Measurements from ENCODE around the gene TMEM256.
A peak's percentile ranks its signal among the peaks of the same experiment; 100 is the strongest.

The TMEM256 gene

DNA sequence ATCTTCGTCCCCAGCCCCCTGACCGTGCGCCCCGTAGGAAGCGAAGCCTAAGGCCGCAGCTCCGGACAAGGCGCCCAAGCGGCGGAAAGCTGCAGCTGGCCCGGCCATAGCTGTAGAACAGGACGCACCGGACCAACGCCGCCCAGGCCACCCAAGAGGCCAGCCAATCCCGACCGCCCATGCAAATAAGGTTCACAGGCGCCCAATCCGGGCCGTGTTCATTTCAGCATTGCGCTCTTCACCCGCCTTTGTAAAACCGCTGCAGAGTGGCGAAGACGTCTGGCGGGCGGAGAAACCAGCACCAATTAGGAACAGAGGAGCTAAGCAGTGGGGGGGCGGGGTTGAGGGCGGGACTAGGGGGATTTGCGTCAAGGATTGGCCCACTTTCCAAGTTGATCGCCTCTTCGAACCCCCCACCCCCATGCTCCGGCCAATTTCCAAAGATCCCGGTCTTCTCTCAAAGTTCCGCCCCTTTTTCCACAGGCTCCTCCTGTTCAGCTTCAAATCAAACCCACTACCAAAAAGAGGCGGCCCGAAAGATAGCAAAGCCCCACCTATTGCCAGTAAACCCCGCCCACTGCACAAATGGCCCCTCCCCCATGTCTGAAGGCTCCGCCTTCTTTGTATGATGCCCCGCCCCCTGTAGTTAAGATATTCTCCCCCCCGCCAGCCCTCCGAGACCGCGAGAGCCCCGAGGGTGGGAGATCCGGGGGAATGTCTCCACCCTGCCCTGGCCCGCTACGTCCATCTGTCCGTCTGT, at the start of gene TMEM256:
Gene TMEM256 (minus strand): TSS at position 121 of the 760 bp plus-strand sequence. CDS start 13 bp downstream, at position 108.
- H3K27me3 Mint-ChIP-seq (ENCODE audit: low read depth) = peaks cover 23% of the 10 kb centered on the region
- no peaks in the 10 kb centered on the region for H3K9me3 Mint-ChIP-seq
- peak within 1 kb of the TSS; percentile 86 for H3K4me3 Mint-ChIP-seq
- H3K36me3 Mint-ChIP-seq (ENCODE audit: low read depth) = peaks cover 4% of the 10 kb centered on the region
- H3K4me1 Mint-ChIP-seq (ENCODE audit: low read depth) = peaks cover 14% of the 10 kb centered on the region
- H3K27ac Mint-ChIP-seq = peak within 1 kb of the TSS; percentile 90

DNA sequence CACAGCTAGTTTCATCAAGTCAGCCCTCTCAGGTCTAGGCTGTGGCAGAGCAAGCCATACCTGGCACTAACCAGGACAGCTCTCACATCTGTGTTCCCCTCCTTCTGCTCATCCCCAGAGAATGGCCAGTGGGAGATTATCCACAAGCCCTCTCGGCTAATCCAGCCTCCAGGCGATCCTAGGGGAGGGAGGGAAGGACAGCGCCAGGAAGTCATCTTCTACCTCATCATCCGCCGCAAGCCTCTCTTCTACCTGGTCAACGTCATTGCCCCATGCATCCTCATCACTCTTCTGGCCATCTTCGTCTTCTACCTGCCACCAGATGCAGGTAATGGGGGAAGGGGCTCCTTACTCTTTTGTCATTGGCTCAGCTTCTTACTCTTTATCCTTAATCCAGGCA, 44.6 kb upstream of the TMEM256 start:
- no peak overlapping the region for H3K4me3 Mint-ChIP-seq
- peaks cover 25% of the 10 kb centered on the region for H3K4me1 Mint-ChIP-seq (ENCODE audit: low read depth)
- H3K36me3 Mint-ChIP-seq (ENCODE audit: low read depth) = peaks cover 29% of the 10 kb centered on the region
- H3K9me3 Mint-ChIP-seq = no peaks in the 10 kb centered on the region
- H3K27ac Mint-ChIP-seq = no peak overlapping the region
- H3K27me3 Mint-ChIP-seq (ENCODE audit: low read depth) = peaks cover 29% of the 10 kb centered on the region

DNA sequence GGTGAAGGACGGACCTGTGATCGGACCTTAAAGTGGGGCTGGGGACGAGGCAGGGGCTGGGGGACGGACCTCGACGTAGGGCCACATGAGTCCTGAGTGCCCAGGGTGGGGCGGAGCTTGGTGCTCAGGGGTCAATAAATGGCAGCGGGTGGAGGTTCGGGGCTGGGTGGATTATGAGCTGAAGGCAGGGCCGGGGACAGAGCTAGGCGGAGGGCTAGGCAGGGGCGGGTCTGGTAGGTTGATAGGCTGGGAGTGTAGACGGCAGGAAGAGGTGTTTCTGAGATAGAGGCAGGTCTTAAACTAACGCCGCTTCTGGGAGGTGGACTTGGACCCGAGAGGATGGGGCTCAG, 41.7 kb upstream of the TMEM256 start:
- no peaks in the 10 kb centered on the region for H3K9me3 Mint-ChIP-seq
- H3K4me3 Mint-ChIP-seq = peak overlapping the region; percentile 80
- H3K36me3 Mint-ChIP-seq (ENCODE audit: low read depth) = peaks cover 30% of the 10 kb centered on the region
- H3K4me1 Mint-ChIP-seq (ENCODE audit: low read depth) = peaks cover 28% of the 10 kb centered on the region
- H3K27me3 Mint-ChIP-seq (ENCODE audit: low read depth) = peaks cover 33% of the 10 kb centered on the region
- H3K27ac Mint-ChIP-seq = peak overlapping the region; percentile 14

DNA sequence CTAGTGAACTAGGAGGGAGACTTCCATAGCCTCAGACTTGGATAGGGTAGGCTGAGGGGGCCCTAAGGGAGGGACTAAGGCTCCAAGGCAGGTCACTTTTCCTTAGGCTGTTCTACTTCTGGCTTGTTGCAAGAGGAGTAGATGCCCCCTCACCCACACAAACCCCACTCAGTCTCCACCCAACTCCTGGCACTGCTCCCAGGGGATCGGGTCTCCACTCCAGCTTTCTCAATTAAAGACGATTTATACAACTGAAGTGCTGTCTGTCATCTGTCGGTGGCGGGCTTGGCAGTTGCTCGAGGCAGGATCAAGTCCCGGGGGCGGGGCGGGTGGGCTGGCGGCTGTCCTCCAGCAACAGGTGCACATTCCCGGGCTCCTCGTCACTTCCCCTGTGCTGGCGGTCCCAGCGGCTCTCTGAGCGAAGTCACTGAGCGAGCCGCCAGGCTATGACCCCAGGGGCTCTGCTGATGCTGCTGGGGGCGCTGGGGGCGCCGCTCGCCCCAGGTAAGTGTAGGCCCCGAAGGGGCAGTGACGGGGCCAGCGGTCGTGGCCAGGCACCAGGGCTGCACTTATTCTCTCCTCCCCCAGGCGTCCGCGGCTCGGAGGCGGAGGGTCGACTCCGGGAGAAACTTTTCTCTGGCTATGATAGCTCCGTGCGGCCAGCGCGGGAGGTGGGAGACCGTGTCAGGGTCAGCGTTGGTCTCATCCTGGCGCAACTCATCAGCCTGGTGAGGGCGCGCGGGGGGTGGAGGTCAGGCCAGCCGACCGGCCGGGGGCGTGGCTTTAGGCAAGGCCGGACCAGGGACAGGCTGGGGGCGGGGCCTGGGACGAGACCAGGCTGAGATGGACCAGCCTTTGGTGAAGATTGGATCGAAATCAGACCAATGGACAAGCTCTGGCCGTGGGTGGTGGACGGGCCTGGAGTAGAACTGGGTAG, 41.1 kb upstream of the TMEM256 start, which contains the start of gene CHRNB1:
Gene CHRNB1 (plus strand): TSS at position 380 of the 937 bp plus-strand sequence. CDS start 67 bp downstream, at position 447.
- Mint-ChIP-seq H3K27me3 (ENCODE audit: low read depth) (peaks cover 33% of the 10 kb centered on the region), H3K9me3 (no peaks in the 10 kb centered on the region)

DNA sequence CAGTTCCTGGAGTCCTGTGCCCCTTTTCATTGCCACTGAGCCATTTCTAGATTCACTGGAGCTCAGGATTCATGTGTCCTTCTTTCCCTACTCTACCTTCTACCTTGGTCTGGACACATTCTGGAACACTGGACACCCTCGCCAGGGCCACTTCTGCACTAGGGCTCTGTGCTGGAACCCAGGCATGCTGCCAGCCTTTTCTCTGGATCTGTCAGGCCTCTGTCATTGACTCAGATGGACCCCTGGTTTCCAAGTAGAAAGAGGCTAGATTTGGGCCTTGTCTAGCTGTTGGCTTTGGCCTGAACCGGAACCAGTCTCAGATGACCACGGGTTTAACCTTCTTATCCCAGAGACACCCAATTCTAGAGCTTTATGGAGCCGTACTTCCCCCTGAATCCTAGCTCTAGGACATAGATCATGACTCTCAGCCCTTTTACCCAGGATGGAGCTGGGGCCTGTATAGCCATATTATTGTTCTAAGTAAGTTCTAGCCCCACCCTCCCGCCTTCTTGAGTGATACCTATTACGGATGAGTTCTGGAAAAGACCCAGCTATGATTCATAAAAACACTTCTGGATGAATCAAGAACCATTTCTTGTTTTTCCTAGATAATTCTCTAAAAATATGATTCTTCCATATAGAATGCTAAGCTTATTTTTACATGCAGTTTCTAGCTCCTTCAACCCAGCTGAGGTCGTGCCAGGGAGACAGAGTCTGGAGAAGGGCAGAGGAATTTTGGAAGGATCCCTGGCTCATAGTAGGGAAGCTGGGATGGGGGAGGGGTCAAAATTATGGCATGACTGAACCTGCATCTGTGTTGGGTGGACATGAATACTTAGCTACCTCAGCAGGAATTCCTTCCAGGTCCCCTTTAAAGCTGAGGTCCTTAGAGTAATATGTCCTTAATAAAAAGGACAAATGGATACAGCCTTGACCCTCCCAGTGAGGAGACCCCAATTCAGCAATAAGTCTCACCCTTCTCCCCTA, 39.9 kb upstream of the TMEM256 start:
- H3K4me1 Mint-ChIP-seq (ENCODE audit: low read depth) = peaks cover 38% of the 10 kb centered on the region
- no peak overlapping the region for H3K27ac Mint-ChIP-seq
- no peak overlapping the region for H3K4me3 Mint-ChIP-seq
- H3K27me3 Mint-ChIP-seq (ENCODE audit: low read depth) = peaks cover 37% of the 10 kb centered on the region
- peaks cover 28% of the 10 kb centered on the region for H3K36me3 Mint-ChIP-seq (ENCODE audit: low read depth)
- no peaks in the 10 kb centered on the region for H3K9me3 Mint-ChIP-seq

More for the DNA sequence above, 41.1 kb upstream of the TMEM256 start, which contains the start of gene CHRNB1:
- peaks cover 33% of the 10 kb centered on the region for H3K4me1 Mint-ChIP-seq (ENCODE audit: low read depth)
- H3K27ac Mint-ChIP-seq = peak within 1 kb of the TSS; percentile 14
- H3K4me3 Mint-ChIP-seq = peak within 1 kb of the TSS; percentile 80
- H3K36me3 Mint-ChIP-seq (ENCODE audit: low read depth) = peaks cover 28% of the 10 kb centered on the region

DNA sequence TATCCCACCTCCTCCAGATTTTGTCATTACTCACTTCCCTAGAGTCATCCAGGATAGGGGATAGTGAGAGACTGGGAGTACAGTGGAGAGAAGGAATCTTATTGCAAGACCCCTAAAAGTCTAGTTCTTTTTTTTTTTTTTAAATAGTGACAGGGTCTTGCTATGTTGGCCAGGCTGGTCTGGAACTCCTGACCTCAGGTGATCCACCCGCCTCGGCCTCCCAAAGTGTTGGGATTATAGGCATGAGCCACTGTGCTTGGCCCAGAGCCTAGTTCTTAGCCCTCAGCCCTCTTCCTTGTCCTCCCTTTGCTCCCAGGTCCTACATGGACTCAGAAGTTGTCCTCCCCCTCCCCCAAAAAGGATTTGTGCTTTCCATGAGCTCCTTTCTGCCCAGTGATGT, 38.2 kb upstream of the TMEM256 start:
- H3K36me3 Mint-ChIP-seq (ENCODE audit: low read depth) = peaks cover 28% of the 10 kb centered on the region
- H3K27ac Mint-ChIP-seq = no peak overlapping the region
- no peaks in the 10 kb centered on the region for H3K9me3 Mint-ChIP-seq
- peaks cover 44% of the 10 kb centered on the region for H3K4me1 Mint-ChIP-seq (ENCODE audit: low read depth)
- H3K27me3 Mint-ChIP-seq (ENCODE audit: low read depth) = peaks cover 32% of the 10 kb centered on the region
- peak overlapping the region; percentile 57 for H3K4me3 Mint-ChIP-seq

DNA sequence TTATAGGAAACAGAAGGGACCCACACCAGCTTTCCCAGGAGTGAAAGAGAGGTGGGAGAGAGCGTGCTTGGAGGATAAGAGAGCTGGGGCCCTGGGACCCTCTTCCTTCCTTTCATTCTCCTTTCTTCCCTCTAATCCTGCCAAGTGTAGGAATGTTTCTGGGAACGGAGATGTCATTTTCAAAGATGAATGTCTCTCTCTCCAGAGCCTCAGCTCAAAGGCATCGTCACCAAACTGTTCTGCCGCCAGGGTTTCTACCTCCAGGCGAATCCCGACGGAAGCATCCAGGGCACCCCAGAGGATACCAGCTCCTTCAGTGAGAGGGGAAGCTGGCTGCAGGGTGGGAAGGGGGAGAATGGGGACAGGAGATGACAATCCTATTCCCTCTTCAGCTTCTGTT, 37.4 kb upstream of the TMEM256 start:
- Mint-ChIP-seq H3K27ac (no peak overlapping the region), H3K27me3 (ENCODE audit: low read depth) (peaks cover 29% of the 10 kb centered on the region), H3K9me3 (no peaks in the 10 kb centered on the region), H3K4me3 (no peak overlapping the region), H3K36me3 (ENCODE audit: low read depth) (peaks cover 26% of the 10 kb centered on the region), H3K4me1 (ENCODE audit: low read depth) (peaks cover 43% of the 10 kb centered on the region)

DNA sequence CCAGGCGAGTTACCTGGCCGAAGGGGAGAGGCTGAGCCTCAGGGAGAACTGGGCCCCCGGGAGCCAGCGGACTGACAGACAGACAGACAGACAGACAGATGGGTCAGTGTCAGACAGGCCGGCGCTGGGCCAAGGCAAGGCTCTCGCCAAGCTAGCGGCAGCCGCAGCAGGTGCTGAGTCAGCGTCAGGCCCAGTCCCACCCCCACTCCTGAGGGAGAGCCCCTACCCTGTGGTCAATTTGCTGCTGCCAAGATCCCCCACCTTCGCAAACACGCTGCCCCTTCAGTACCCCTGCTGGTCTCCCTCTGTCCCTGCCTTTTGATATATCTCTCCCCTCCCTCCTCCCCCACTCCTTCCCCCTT, 36.9 kb upstream of the TMEM256 start:
- Mint-ChIP-seq H3K9me3 (no peaks in the 10 kb centered on the region), H3K27ac (no peak overlapping the region), H3K36me3 (ENCODE audit: low read depth) (peaks cover 24% of the 10 kb centered on the region), H3K4me1 (ENCODE audit: low read depth) (peaks cover 45% of the 10 kb centered on the region), H3K4me3 (peak overlapping the region; percentile 82), H3K27me3 (ENCODE audit: low read depth) (peaks cover 26% of the 10 kb centered on the region)

DNA sequence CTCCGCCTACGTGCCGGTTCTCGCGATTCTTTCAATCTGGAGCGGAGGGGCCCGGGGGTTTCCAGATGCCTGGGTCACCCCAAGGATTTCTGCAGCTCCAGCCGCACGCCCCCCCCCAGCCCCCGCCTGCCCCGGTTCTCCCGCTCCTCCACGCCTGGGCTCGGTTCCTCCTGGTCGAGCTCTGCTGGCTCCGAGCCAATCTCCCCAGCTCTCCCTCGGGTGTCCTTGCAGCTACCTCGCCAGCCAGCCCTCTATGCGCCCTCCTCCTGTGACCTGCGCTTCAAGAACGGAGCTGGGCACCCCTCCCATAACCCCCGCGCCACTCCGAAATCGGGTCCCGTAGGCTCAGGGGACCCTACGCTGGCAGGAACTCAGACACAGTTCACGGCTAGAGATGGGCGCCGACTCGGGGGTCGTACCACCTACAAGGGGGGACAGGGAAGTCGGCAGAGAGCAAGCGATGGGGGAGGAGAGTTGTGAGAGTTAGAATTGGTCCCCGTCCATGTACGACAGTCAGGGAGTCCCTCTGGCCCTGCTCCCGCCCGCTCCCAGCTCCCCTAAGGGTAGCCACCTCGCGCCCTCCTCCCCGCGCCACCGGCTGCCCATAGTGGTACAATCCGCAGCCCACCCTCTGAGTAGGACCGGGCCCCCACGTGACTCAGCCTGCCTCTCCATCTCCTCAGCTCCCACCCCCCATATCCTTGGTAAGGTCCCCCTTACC, 36.4 kb upstream of the TMEM256 start:
- Mint-ChIP-seq H3K4me3 (peak overlapping the region; percentile 82), H3K4me1 (ENCODE audit: low read depth) (peaks cover 42% of the 10 kb centered on the region), H3K27ac (peak overlapping the region; percentile 73), H3K27me3 (ENCODE audit: low read depth) (peaks cover 21% of the 10 kb centered on the region), H3K9me3 (no peaks in the 10 kb centered on the region), H3K36me3 (ENCODE audit: low read depth) (peaks cover 20% of the 10 kb centered on the region)

DNA sequence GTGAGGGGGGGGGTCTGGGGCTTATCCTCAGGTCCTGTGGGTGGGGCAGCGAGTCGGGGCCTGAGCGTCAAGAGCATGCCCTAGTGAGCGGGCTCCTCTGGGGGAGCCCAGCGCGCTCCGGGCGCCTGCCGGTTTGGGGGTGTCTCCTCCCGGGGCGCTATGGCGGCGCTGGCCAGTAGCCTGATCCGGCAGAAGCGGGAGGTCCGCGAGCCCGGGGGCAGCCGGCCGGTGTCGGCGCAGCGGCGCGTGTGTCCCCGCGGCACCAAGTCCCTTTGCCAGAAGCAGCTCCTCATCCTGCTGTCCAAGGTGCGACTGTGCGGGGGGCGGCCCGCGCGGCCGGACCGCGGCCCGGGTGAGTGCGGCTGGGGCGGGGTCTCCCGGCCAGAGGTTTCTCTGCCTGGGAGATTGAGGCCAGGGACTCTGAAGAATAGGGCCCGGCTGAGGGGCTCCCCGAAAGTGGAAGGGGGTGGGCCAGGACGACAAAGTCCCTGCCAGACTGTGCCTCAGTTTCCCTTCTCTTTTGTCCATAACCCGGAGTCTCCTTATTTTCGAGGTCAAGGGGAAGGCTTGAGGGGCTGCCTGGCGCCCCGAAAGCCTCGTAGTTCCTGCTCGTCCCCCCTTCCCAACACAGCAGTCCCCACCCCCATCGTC, 35.7 kb upstream of the TMEM256 start, which contains the start of gene FGF11:
Gene FGF11 (plus strand): TSS at position 51 of the 651 bp plus-strand sequence. CDS start 109 bp downstream, at position 160.
- peaks cover 20% of the 10 kb centered on the region for H3K36me3 Mint-ChIP-seq (ENCODE audit: low read depth)
- H3K9me3 Mint-ChIP-seq = no peaks in the 10 kb centered on the region
- H3K27ac Mint-ChIP-seq = peak within 1 kb of the TSS; percentile 83
- H3K27me3 Mint-ChIP-seq (ENCODE audit: low read depth) = peaks cover 19% of the 10 kb centered on the region
- H3K4me1 Mint-ChIP-seq (ENCODE audit: low read depth) = peaks cover 43% of the 10 kb centered on the region
- peak within 1 kb of the TSS; percentile 88 for H3K4me3 Mint-ChIP-seq

DNA sequence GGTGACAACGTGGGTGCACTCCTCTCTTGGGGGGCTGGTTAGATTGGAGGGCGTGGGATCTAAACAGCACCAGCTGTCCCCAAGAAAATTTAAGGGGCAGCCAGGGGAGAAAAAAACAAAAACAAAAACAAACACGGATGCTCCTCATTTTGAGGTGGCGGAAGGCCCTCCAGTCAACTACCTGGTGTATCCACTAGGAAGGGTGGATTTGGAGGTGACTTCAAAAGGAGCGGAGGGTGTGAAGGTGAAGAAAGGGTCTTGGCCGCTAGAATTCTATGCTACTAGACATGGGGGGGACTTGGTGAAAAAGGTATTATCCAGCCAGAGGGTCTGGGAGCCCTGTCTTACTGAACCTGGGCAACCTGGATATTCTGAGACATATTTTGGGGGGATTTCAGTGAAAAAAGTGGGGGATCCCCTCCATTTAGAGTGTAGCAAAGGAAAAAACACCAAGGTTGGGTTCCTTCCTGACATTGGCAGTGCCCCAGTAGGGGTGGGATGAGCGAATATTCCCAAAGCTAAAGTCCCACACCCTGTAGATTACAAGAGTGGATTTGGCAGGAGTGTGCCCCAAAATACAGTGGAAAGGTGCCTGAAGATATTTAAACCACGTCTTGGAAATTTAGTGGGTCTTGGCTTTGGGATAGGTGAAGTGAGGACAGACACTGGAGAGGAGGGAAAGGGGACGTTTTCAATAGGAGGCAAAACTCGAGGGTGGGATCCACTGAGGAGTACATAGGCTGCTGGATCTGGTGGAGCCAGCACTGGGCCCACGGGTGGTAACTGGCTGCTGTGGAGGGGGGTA, 35.0 kb upstream of the TMEM256 start:
- Mint-ChIP-seq H3K9me3 (no peaks in the 10 kb centered on the region), H3K4me3 (peak overlapping the region; percentile 88), H3K27me3 (ENCODE audit: low read depth) (peaks cover 13% of the 10 kb centered on the region), H3K27ac (peak overlapping the region; percentile 83), H3K36me3 (ENCODE audit: low read depth) (peaks cover 18% of the 10 kb centered on the region), H3K4me1 (ENCODE audit: low read depth) (peaks cover 38% of the 10 kb centered on the region)

DNA sequence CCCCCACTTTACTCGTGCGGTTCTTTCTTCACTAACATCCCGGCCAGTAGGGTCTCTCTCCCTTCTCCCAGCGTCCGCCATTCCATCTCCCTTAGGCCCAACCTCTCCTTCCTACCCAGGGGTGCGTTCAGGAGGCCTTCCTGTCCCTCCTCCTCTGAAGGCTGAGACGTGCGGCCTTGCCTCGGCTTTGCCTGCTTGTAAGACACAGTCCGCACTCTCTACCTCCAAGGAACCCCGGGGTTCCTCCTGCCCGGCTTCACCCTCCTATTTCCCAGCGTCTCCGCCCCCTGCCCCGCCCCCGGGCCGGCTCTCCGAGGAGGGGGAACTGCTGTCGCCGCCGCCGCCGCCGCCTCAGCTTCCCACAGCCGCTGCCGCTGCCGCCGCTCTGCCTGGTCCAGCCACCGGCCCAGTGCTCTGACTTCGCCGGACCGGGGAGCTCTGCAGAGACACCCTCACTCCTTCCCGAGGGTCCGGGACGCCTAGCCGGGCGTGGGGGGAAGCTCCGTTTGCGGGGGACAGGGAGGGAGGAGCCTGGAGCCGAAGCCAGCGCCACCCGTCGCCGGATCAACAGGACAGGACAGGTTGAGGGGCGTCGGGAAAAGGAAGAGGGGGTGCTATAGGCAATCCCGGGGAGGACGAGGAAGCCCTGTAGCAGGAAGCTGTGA, 34.2 kb upstream of the TMEM256 start:
- Mint-ChIP-seq H3K36me3 (ENCODE audit: low read depth) (peaks cover 11% of the 10 kb centered on the region), H3K4me3 (peak overlapping the region; percentile 88), H3K27me3 (ENCODE audit: low read depth) (peaks cover 12% of the 10 kb centered on the region), H3K27ac (peak overlapping the region; percentile 93), H3K9me3 (no peaks in the 10 kb centered on the region), H3K4me1 (ENCODE audit: low read depth) (peaks cover 37% of the 10 kb centered on the region)
